PFSK-1 (cell line): ENCODE measurements around the gene SLC2A13.

ENCODE experiments used
- FOXP2 ChIP-seq: optimal IDR thresholded peaks from 2 replicates; pipeline ENCODE3; 2011; ENCODE audit warnings: borderline replicate concordance, control low read depth, inconsistent platforms; ENCODE audit not compliant: insufficient read depth; ENCODE audit errors: extremely low read length, extremely low read depth
- POLR2AphosphoS5 ChIP-seq: IDR thresholded peaks from 2 replicates; pipeline ENCODE4 v1.6.1; 2012; ENCODE audit warnings: low read depth, mild to moderate bottlenecking, control low read depth, low read length, moderate library complexity
- REST ChIP-seq, 2 experiments: IDR thresholded peaks; 2 replicates each; pipeline versions ENCODE4 v1.6.1 to v1.8.0; 2011 to 2012; ENCODE audit warnings: low read depth in 2 of 2, low read length in 2 of 2, control low read depth in 1 of 2, inconsistent platforms in 1 of 2, mild to moderate bottlenecking in 1 of 2, moderate library complexity in 1 of 2; ENCODE audit not compliant: insufficient read depth in 1 of 2
- SIN3A ChIP-seq: IDR thresholded peaks from 2 replicates; pipeline ENCODE4 v1.6.1; 2012; ENCODE audit warnings: mild to moderate bottlenecking, low read length, moderate library complexity, borderline replicate concordance; ENCODE audit not compliant: insufficient read depth
- TAF1 ChIP-seq: IDR thresholded peaks from 2 replicates; pipeline ENCODE4 v1.6.1; 2012; ENCODE audit warnings: low read length, control low read depth, borderline replicate concordance; ENCODE audit not compliant: insufficient read depth

The SLC2A13 gene

GRCh38 chr12:39920647-39921046 lies 185.2 kb downstream of the SLC2A13 start:
- no peak for TF ChIP-seq POLR2AphosphoS5
- TF ChIP-seq SIN3A: no peak
- TF ChIP-seq FOXP2: no peak
- TF ChIP-seq REST (IDR thresholded peaks at IDR 0.05; ENCODE audit: insufficient read depth in 1 of 2, low read depth in 2 of 2, low read length in 2 of 2): no peak
- TF ChIP-seq TAF1: no peak

GRCh38 chr12:39920222-39920621 lies 185.7 kb downstream of the SLC2A13 start:
- TF ChIP-seq POLR2AphosphoS5: no peak
- no peak for TF ChIP-seq TAF1
- no peak for TF ChIP-seq REST (IDR thresholded peaks at IDR 0.05; ENCODE audit: insufficient read depth in 1 of 2, low read depth in 2 of 2, low read length in 2 of 2)
- TF ChIP-seq FOXP2: no peak
- TF ChIP-seq SIN3A: no peak

GRCh38 chr12:39919790-39920189 lies 186.1 kb downstream of the SLC2A13 start:
- TF ChIP-seq POLR2AphosphoS5 (no peak), SIN3A (no peak), TAF1 (no peak), REST (IDR thresholded peaks at IDR 0.05; ENCODE audit: insufficient read depth in 1 of 2, low read depth in 2 of 2, low read length in 2 of 2) (no peak), FOXP2 (no peak)

- TF ChIP-seq FOXP2 (no peak), REST (IDR thresholded peaks at IDR 0.05; ENCODE audit: insufficient read depth in 1 of 2, low read depth in 2 of 2, low read length in 2 of 2) (no peak), SIN3A (no peak), POLR2AphosphoS5 (no peak), TAF1 (no peak)
These were observed 190.6 kb downstream of the SLC2A13 start for GRCh38 chr12:39915249-39915648.

- no peak for TF ChIP-seq FOXP2
- TF ChIP-seq SIN3A: no peak
- TF ChIP-seq POLR2AphosphoS5: no peak
- TF ChIP-seq REST (IDR thresholded peaks at IDR 0.05; ENCODE audit: insufficient read depth in 1 of 2, low read depth in 2 of 2, low read length in 2 of 2): no peak
- TF ChIP-seq TAF1: no peak
These were observed 193.5 kb downstream of the SLC2A13 start for GRCh38 chr12:39912211-39912980.
